Panc1 (cell line): ENCODE data around the gene SHISA4. TPM values are rescaled to one million over a fixed set of nuclear protein-coding genes. Genes with fewer than 3 reads are reported as not detected.

Experiments used
- ATAC-seq: fragments of 200-7000 bp; cut with Tn5 transposase; 2 replicates; pipeline ENCODE4 v1.9.1; 2020; ENCODE audit warnings: mild to moderate bottlenecking, moderate library complexity
- BruUV-seq: library from RNA; stranded (reverse); fragments of 400-500 nt; replicated peaks from 2 replicates; lab custom pipeline; 2021; lab: Mats Ljungman, UMichigan
- CTCF ChIA-PET: fragments of 300-600 bp; sonication (Branson Sonifier 250); formaldehyde crosslinking; loops from one replicate; lab custom pipeline; 2022; ENCODE audit warnings: antibody characterized with exemption; lab: Charles Lee
- POLR2A ChIA-PET: fragments of 300-600 bp; sonication (Branson Sonifier 250); formaldehyde crosslinking; loops from one replicate; lab custom pipeline; 2022; ENCODE audit warnings: antibody characterized with exemption; lab: Charles Lee
- DNase-seq: peaks from one replicate; pipeline ENCODE4 v3.0.0-alpha.2; 2010; ENCODE audit warnings: low read depth, low spot score
- H3K27ac ChIP-seq: 2 replicates; pipeline ENCODE4 v1.5.1; 2011; ENCODE audit warnings: mild to moderate bottlenecking, low read length, inconsistent platforms
- H3K27me3 ChIP-seq: fragments of 200-500 bp; sonication (Bioruptor generic); 2 replicates; pipeline ENCODE4 v1.6.0; 2014; ENCODE audit warnings: low read length, inconsistent platforms; ENCODE audit not compliant: control insufficient read depth, insufficient read depth
- H3K36me3 ChIP-seq: fragments of 200-500 bp; sonication (Bioruptor generic); 2 replicates; pipeline ENCODE4 v1.5.1; 2014; ENCODE audit warnings: inconsistent platforms, mild to moderate bottlenecking, low read length, moderate library complexity; ENCODE audit not compliant: control insufficient read depth, insufficient read depth
- H3K4me1 ChIP-seq: 2 replicates; pipeline ENCODE4 v1.5.1; 2011; ENCODE audit warnings: inconsistent platforms, mild to moderate bottlenecking, low read length, moderate library complexity; ENCODE audit not compliant: control insufficient read depth, insufficient read depth
- H3K4me3 ChIP-seq, 2 experiments: 2 replicates each; pipeline ENCODE4 v1.5.1; 2011 to 2012; ENCODE audit warnings: low read depth in 2 of 2, low read length in 2 of 2, mild to moderate bottlenecking in 2 of 2, inconsistent platforms in 1 of 2, moderate library complexity in 1 of 2
- H3K9me3 ChIP-seq: fragments of 200-500 bp; sonication (Bioruptor generic); 2 replicates; pipeline ENCODE4 v1.5.1; 2014; ENCODE audit warnings: low read depth, mild to moderate bottlenecking, inconsistent platforms, low read length, moderate library complexity; ENCODE audit not compliant: control insufficient read depth, insufficient read depth
- CTCF ChIP-seq: fragments of 450-650 bp; IDR thresholded peaks from 2 replicates; pipeline ENCODE4 v1.5.1; 2017; ENCODE audit warnings: mild to moderate bottlenecking
- POLR2AphosphoS5 ChIP-seq: IDR thresholded peaks from 2 replicates; pipeline ENCODE4 v1.6.1; 2012; ENCODE audit warnings: mild to moderate bottlenecking, low read depth, low read length, moderate library complexity
- REST ChIP-seq, 2 experiments: IDR thresholded peaks; 2 replicates each; pipeline ENCODE4 v1.6.1; 2011 to 2012; ENCODE audit warnings: low read depth in 2 of 2, control low read depth in 1 of 2, low read length in 1 of 2, mild to moderate bottlenecking in 1 of 2, moderate library complexity in 1 of 2; ENCODE audit not compliant: insufficient read depth in 1 of 2
- SIN3A ChIP-seq: IDR thresholded peaks from 2 replicates; pipeline ENCODE4 v1.6.1; 2012; ENCODE audit warnings: low read depth, mild to moderate bottlenecking, low read length, moderate library complexity, borderline replicate concordance; ENCODE audit not compliant: insufficient read depth
- TCF7L2 ChIP-seq: IDR thresholded peaks from 2 replicates; pipeline ENCODE4 v1.6.1; 2011; ENCODE audit warnings: mild to moderate bottlenecking, low read depth, low read length, inconsistent platforms
- in situ Hi-C: cut with HindIII; loops from 2 replicates; pipeline ENCODE4 v1.10.0; 2016; ENCODE audit warnings: low sequenced_read_pairs, low pct_unique_long_range_greater_than_20kb
- intact Hi-C: fragments of 100-400 bp; cut with micrococcal nuclease; formaldehyde crosslinking; loops from one replicate; pipeline ENCODE4 v1.10.0; 2022; ENCODE audit not compliant: unreplicated experiment
- total RNA-seq: library from RNA; stranded (reverse); gene quantifications from one replicate; pipeline ENCODE4 v1.2.1, GENCODE V29; 2021; ENCODE audit not compliant: unreplicated experiment

SHISA4 gene
- total RNA-seq, 1 experiment from 2014 or later = 38.2 TPM

GRCh38 chr1:201840490-201840889 lies 48.2 kb upstream of the SHISA4 start:
- ChIA-PET CTCF (no interaction called here), POLR2A (no interaction called here)
- H3K9me3 ChIP-seq = no peaks in the 10 kb centered on the region
- DNase-seq (no peak), ATAC-seq (no peak)
- no peaks in the 10 kb centered on the region for H3K27me3 ChIP-seq
- intact Hi-C loops (no loop called here), in situ Hi-C loops (no loop called here)
- no peak overlapping the region for H3K27ac ChIP-seq
- BruUV-seq = no TSS peak
- TF ChIP-seq REST (IDR thresholded peaks at IDR 0.05; ENCODE audit: insufficient read depth in 1 of 2, low read depth in 2 of 2, low read length in 1 of 2) (no peak), CTCF (no peak), POLR2AphosphoS5 (no peak), TCF7L2 (no peak), SIN3A (no peak)
- H3K36me3 ChIP-seq = no peaks in the 10 kb centered on the region
- H3K4me3 ChIP-seq = no peak overlapping the region
- peaks cover 2% of the 10 kb centered on the region; the same call in 1 of the 2 replicates for H3K4me1 ChIP-seq

- intact Hi-C loops = no loop called here
- ATAC-seq (no peak), DNase-seq (no peak)
- no peak overlapping the region for H3K4me3 ChIP-seq
- H3K4me1 ChIP-seq = peaks cover 2% of the 10 kb centered on the region; the same call in 1 of the 2 replicates
- TF ChIP-seq SIN3A (no peak), TCF7L2 (no peak), REST (IDR thresholded peaks at IDR 0.05; ENCODE audit: insufficient read depth in 1 of 2, low read depth in 2 of 2, low read length in 1 of 2) (no peak), POLR2AphosphoS5 (no peak), CTCF (no peak)
- no peaks in the 10 kb centered on the region for H3K9me3 ChIP-seq
- no peaks in the 10 kb centered on the region for H3K36me3 ChIP-seq
- H3K27ac ChIP-seq = no peak overlapping the region
- CTCF ChIA-PET = no interaction called here
- no TSS peak for BruUV-seq
- in situ Hi-C loops = no loop called here
- H3K27me3 ChIP-seq = no peaks in the 10 kb centered on the region
- POLR2A ChIA-PET = no interaction called here
Observed at GRCh38 chr1:201841265-201841912, 47.3 kb upstream of the SHISA4 start.
